HEK293 (cell line): ENCODE results near the gene ZNF396.

Experiments
- CTCF ChIA-PET: fragments of 350-600 bp; formaldehyde crosslinking; extraction: SDS; loops from one replicate; lab custom pipeline; 2021; ENCODE audit warnings: antibody characterized with exemption; lab: Yijun Ruan, JAX
- POLR2A ChIA-PET: fragments of 300-600 bp; formaldehyde crosslinking; extraction: SDS; loops from one replicate; lab custom pipeline; 2020; ENCODE audit warnings: antibody characterized with exemption, inconsistent platforms; lab: Yijun Ruan, JAX
- H3K27ac ChIP-seq: fragments of 200-500 bp; sonication (Bioruptor generic); 2 replicates; pipeline ENCODE4 v1.5.1; 2014; ENCODE audit warnings: low read depth, low read length, control low read depth, inconsistent platforms; ENCODE audit errors: extremely low read depth
- H3K36me3 ChIP-seq, 2 experiments: fragments of 200-500 bp in 1 of 2; sonication (Bioruptor generic) in 1 of 2; 1 replicate in 1 of 2; 2 replicates in 1 of 2; pipeline ENCODE4 v1.5.1; 2014 to 2017; ENCODE audit warnings: inconsistent platforms in 2 of 2, low read length in 2 of 2; ENCODE audit not compliant: control insufficient read depth in 2 of 2, insufficient read depth in 1 of 2
- H3K4me1 ChIP-seq: fragments of 200-500 bp; sonication (Bioruptor generic); 2 replicates; pipeline ENCODE4 v1.5.1; 2014; ENCODE audit warnings: mild to moderate bottlenecking, low read length, inconsistent platforms; ENCODE audit not compliant: control insufficient read depth, insufficient read depth
- H3K4me3 ChIP-seq: 2 replicates; pipeline ENCODE4 v1.5.1; 2011; ENCODE audit warnings: low read depth, mild to moderate bottlenecking, control low read depth, low read length, moderate library complexity
- H3K9me3 ChIP-seq: fragments of 200-500 bp; sonication (Bioruptor generic); 2 replicates; pipeline ENCODE4 v1.5.1; 2014; ENCODE audit warnings: low read depth, low read length, inconsistent platforms; ENCODE audit not compliant: control insufficient read depth, insufficient read depth
- GLIS1 ChIP-seq: fragments of 450-650 bp; formaldehyde crosslinking; IDR thresholded peaks from 2 replicates; pipeline ENCODE4 v1.5.1; 2016; ENCODE audit warnings: missing biosample characterization, missing genetic modification characterization
- ZBTB21 ChIP-seq: fragments of 450-650 bp; formaldehyde crosslinking; IDR thresholded peaks from 2 replicates; pipeline ENCODE4 v1.5.1; 2017; ENCODE audit warnings: missing biosample characterization, missing genetic modification characterization
- ZBTB8A ChIP-seq: fragments of 450-650 bp; formaldehyde crosslinking; IDR thresholded peaks from 2 replicates; pipeline ENCODE4 v1.5.1; 2016; ENCODE audit warnings: missing biosample characterization, missing genetic modification characterization
- ZFP69B ChIP-seq: fragments of 450-650 bp; formaldehyde crosslinking; IDR thresholded peaks from 2 replicates; pipeline ENCODE4 v1.5.1; 2016; ENCODE audit warnings: missing biosample characterization, missing genetic modification characterization
- ZNF121 ChIP-seq: fragments of 450-650 bp; formaldehyde crosslinking; IDR thresholded peaks from 2 replicates; pipeline ENCODE4 v1.5.1; 2016; ENCODE audit warnings: missing biosample characterization, missing genetic modification characterization
- ZNF132 ChIP-seq: fragments of 450-650 bp; formaldehyde crosslinking; IDR thresholded peaks from 2 replicates; pipeline ENCODE4 v1.5.1; 2017; ENCODE audit warnings: missing biosample characterization, missing genetic modification characterization, borderline replicate concordance
- ZNF239 ChIP-seq: fragments of 450-650 bp; formaldehyde crosslinking; IDR thresholded peaks from 2 replicates; pipeline ENCODE4 v1.5.1; 2016; ENCODE audit warnings: missing biosample characterization, missing genetic modification characterization
- ZNF404 ChIP-seq: fragments of 450-650 bp; formaldehyde crosslinking; IDR thresholded peaks from 2 replicates; pipeline ENCODE4 v1.5.1; 2017; ENCODE audit warnings: missing biosample characterization, missing genetic modification characterization
- ZNF544 ChIP-seq: fragments of 450-650 bp; formaldehyde crosslinking; IDR thresholded peaks from 2 replicates; pipeline ENCODE4 v1.5.0; 2017; ENCODE audit warnings: missing biosample characterization, missing genetic modification characterization
- ZNF585B ChIP-seq: fragments of 450-650 bp; formaldehyde crosslinking; IDR thresholded peaks from 2 replicates; pipeline ENCODE4 v1.5.1; 2016; ENCODE audit warnings: missing biosample characterization, missing genetic modification characterization
- ZNF626 ChIP-seq: fragments of 450-650 bp; sonication (Bioruptor Pico); formaldehyde crosslinking; IDR thresholded peaks from 2 replicates; pipeline ENCODE4 v1.5.1; 2018; ENCODE audit warnings: missing biosample characterization, missing genetic modification characterization, inconsistent platforms
- ZNF654 ChIP-seq: fragments of 450-650 bp; formaldehyde crosslinking; IDR thresholded peaks from 2 replicates; pipeline ENCODE4 v1.5.1; 2016; ENCODE audit warnings: low read depth, missing biosample characterization, missing genetic modification characterization
- ZNF664 ChIP-seq: fragments of 450-650 bp; formaldehyde crosslinking; IDR thresholded peaks from 2 replicates; pipeline ENCODE4 v1.5.1; 2016; ENCODE audit warnings: missing biosample characterization, missing genetic modification characterization
- ZSCAN16 ChIP-seq: fragments of 450-650 bp; formaldehyde crosslinking; IDR thresholded peaks from 2 replicates; pipeline ENCODE4 v1.5.1; 2016; ENCODE audit warnings: missing biosample characterization, missing genetic modification characterization
- ZSCAN30 ChIP-seq: fragments of 450-650 bp; IDR thresholded peaks from 2 replicates; pipeline ENCODE4 v1.5.1; 2018; ENCODE audit warnings: missing biosample characterization, mild to moderate bottlenecking, missing genetic modification characterization, moderate library complexity
- TF ChIP-seq, protein P1 (sequence below): fragments of 450-650 bp; formaldehyde crosslinking; IDR thresholded peaks from 2 replicates; pipeline ENCODE4 v1.5.1; 2016; ENCODE audit warnings: missing biosample characterization, missing genetic modification characterization
- TF ChIP-seq, protein P2 (sequence below): fragments of 450-650 bp; formaldehyde crosslinking; IDR thresholded peaks from 2 replicates; pipeline ENCODE4 v1.5.1; 2016; ENCODE audit warnings: missing biosample characterization, missing genetic modification characterization
- TF ChIP-seq, protein P3 (sequence below): IDR thresholded peaks from 2 replicates; pipeline ENCODE4 v1.6.1; 2011; ENCODE audit warnings: mild to moderate bottlenecking, low read depth, low read length, borderline replicate concordance
- TF ChIP-seq, protein P4 (sequence below): sonication (generic); formaldehyde crosslinking; IDR thresholded peaks from 2 replicates; pipeline ENCODE4 v1.8.1; 2022; ENCODE audit warnings: mild to moderate bottlenecking, moderate library complexity, missing genetic modification reagents
- TF ChIP-seq, protein P5 (sequence below): fragments of 450-650 bp; formaldehyde crosslinking; IDR thresholded peaks from 2 replicates; pipeline ENCODE4 v1.5.1; 2016; ENCODE audit warnings: missing biosample characterization, missing genetic modification characterization

Gene ZNF396

DNA sequence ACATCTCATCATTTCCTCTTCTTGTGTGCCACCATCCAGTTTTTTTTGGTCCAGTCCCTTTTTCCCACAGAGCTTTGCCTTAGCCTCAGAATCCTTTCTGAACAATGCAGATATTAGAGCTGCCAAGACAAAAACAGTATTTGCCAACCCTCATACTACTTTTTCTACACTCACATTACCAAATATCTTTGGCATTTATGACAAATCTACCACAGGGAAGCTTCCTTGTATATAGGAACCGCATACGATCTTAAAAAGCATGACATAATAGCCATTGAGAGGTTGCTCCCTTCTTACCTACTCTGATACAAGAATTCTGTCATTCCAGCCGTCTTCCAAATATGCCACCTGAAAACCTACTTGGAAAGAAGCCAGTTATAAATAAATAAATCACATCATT is 42.3 kb downstream of the ZNF396 start:
- TF ChIP-seq, protein P1, sequence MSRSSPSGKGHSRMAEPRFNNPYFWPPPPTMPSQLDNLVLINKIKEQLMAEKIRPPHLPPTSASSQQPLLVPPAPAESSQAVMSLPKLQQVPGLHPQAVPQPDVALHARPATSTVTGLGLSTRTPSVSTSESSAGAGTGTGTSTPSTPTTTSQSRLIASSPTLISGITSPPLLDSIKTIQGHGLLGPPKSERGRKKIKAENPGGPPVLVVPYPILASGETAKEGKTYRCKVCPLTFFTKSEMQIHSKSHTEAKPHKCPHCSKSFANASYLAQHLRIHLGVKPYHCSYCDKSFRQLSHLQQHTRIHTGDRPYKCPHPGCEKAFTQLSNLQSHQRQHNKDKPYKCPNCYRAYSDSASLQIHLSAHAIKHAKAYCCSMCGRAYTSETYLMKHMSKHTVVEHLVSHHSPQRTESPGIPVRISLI (tag by site-specific recombination), result no peak
- TF ChIP-seq ZNF404 (tag by site-specific recombination) (no peak), ZSCAN16 (tag by site-specific recombination) (no peak), ZFP69B (no peak), ZNF664 (tag by site-specific recombination) (no peak), GLIS1 (tag by site-specific recombination) (no peak), ZNF654 (tag by site-specific recombination) (no peak), ZSCAN30 (no peak), ZNF626 (no peak), ZNF544 (tag by site-specific recombination) (no peak), ZBTB21 (tag by site-specific recombination) (no peak), ZNF239 (tag by site-specific recombination) (no peak), ZNF132 (tag by site-specific recombination) (no peak), ZBTB8A (tag by site-specific recombination) (no peak), ZNF585B (tag by site-specific recombination) (no peak), ZNF121 (tag by site-specific recombination) (no peak)
- TF ChIP-seq, protein P2, sequence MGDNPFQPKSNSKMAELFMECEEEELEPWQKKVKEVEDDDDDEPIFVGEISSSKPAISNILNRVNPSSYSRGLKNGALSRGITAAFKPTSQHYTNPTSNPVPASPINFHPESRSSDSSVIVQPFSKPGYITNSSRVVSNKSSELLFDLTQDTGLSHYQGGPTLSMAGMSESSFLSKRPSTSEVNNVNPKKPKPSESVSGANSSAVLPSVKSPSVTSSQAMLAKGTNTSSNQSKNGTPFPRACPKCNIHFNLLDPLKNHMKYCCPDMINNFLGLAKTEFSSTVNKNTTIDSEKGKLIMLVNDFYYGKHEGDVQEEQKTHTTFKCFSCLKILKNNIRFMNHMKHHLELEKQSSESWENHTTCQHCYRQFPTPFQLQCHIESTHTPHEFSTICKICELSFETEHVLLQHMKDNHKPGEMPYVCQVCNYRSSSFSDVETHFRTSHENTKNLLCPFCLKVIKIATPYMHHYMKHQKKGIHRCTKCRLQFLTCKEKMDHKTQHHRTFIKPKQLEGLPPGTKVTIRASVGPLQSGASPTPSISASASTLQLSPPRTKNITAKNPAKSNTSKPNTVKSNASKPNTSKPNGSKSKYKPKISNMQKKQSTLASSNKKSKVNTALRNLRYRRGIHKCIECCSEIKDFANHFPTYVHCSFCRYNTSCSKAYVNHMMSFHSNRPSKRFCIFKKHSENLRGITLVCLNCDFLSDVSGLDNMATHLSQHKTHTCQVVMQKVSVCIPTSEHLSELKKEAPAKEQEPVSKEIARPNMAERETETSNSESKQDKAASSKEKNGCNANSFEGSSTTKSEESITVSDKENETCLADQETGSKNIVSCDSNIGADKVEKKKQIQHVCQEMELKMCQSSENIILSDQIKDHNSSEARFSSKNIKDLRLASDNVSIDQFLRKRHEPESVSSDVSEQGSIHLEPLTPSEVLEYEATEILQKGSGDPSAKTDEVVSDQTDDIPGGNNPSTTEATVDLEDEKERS (tag by site-specific recombination), result no peak
- TF ChIP-seq, protein P3, sequence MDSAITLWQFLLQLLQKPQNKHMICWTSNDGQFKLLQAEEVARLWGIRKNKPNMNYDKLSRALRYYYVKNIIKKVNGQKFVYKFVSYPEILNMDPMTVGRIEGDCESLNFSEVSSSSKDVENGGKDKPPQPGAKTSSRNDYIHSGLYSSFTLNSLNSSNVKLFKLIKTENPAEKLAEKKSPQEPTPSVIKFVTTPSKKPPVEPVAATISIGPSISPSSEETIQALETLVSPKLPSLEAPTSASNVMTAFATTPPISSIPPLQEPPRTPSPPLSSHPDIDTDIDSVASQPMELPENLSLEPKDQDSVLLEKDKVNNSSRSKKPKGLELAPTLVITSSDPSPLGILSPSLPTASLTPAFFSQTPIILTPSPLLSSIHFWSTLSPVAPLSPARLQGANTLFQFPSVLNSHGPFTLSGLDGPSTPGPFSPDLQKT, result no peak
- TF ChIP-seq, protein P4, sequence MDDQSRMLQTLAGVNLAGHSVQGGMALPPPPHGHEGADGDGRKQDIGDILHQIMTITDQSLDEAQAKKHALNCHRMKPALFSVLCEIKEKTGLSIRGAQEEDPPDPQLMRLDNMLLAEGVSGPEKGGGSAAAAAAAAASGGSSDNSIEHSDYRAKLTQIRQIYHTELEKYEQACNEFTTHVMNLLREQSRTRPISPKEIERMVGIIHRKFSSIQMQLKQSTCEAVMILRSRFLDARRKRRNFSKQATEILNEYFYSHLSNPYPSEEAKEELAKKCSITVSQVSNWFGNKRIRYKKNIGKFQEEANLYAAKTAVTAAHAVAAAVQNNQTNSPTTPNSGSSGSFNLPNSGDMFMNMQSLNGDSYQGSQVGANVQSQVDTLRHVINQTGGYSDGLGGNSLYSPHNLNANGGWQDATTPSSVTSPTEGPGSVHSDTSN (CRISPR knock-in tag), result no peak
- TF ChIP-seq, protein P5, sequence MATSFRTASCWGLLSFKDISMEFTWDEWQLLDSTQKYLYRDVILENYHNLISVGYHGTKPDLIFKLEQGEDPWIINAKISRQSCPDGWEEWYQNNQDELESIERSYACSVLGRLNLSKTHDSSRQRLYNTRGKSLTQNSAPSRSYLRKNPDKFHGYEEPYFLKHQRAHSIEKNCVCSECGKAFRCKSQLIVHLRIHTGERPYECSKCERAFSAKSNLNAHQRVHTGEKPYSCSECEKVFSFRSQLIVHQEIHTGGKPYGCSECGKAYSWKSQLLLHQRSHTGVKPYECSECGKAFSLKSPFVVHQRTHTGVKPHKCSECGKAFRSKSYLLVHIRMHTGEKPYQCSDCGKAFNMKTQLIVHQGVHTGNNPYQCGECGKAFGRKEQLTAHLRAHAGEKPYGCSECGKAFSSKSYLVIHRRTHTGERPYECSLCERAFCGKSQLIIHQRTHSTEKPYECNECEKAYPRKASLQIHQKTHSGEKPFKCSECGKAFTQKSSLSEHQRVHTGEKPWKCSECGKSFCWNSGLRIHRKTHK, result no peak
- peaks cover 42 to 85% of the 10 kb centered on the region in 2 experiments for H3K36me3 ChIP-seq
- ChIA-PET CTCF (interaction anchor here (0.6 to 1.3 kb wide), 3 partner anchors 20 to 328 kb away, joined by 3 to 7 read pairs (median 3); no protein-coding TSS in a partner anchor), POLR2A (interaction anchor here (1.0 to 1.4 kb wide), 2 partner anchors 9 to 45 kb away, joined by 3 to 4 read pairs; partner anchors contain the start of genes ZNF24 and ZSCAN30)
- no peak overlapping the region for H3K27ac ChIP-seq
- no peaks in the 10 kb centered on the region for H3K4me1 ChIP-seq
- H3K9me3 ChIP-seq, result no peaks in the 10 kb centered on the region
- H3K4me3 ChIP-seq, result no peak overlapping the region
